ENCODE results near the gene NCR3LG1. TPM values are rescaled to one million over a fixed set of nuclear protein-coding genes. Genes with fewer than 3 reads are reported as not detected.

NCR3LG1 gene
- total RNA-seq, 2 donors from 2014 or later: 4.2 to 9.7 TPM

- no peaks in the 10 kb centered on the region for H3K9me3 ChIP-seq
- no peak overlapping the region for H3K27ac ChIP-seq
- no peaks in the 10 kb centered on the region for H3K27me3 ChIP-seq (replicated peaks; ENCODE audit: insufficient read depth)
- ATAC-seq (ENCODE audit: insufficient number of reproducible peaks, low FRiP score, low read depth) (no peak), DNase-seq (ENCODE audit: low spot score) (no peak)
- no peaks in the 10 kb centered on the region for H3K36me3 ChIP-seq
- TF ChIP-seq CTCF (IDR thresholded peaks at IDR 0.05): no peak
- no peaks in the 10 kb centered on the region for H3K4me1 ChIP-seq (ENCODE audit: control insufficient read depth in 1 of 2, low read depth in 2 of 2)
- H3K4me3 ChIP-seq: no peak overlapping the region
Measured at GRCh38 chr11:17399236-17399635, 47.6 kb downstream of the NCR3LG1 start.

GRCh38 chr11:17400048-17400775, 48.6 kb downstream of the NCR3LG1 start:
- no peak for TF ChIP-seq CTCF (IDR thresholded peaks at IDR 0.05)
- Histone ChIP-seq H3K27ac (no peak overlapping the region), H3K27me3 (replicated peaks; ENCODE audit: insufficient read depth) (no peaks in the 10 kb centered on the region), H3K4me1 (ENCODE audit: control insufficient read depth in 1 of 2, low read depth in 2 of 2) (peaks cover 2 to 3% of the 10 kb centered on the region in 2 donors), H3K36me3 (no peaks in the 10 kb centered on the region), H3K4me3 (no peak overlapping the region), H3K9me3 (no peaks in the 10 kb centered on the region)
- no peak for DNase-seq (ENCODE audit: low spot score)
- ATAC-seq (ENCODE audit: insufficient number of reproducible peaks, low FRiP score, low read depth): no peak

GRCh38 chr11:17401316-17401715, 49.7 kb downstream of the NCR3LG1 start:
- no peak for DNase-seq (ENCODE audit: low spot score)
- H3K27ac ChIP-seq: no peak overlapping the region
- no peak for ATAC-seq (ENCODE audit: insufficient number of reproducible peaks, low FRiP score, low read depth)

GRCh38 chr11:17401841-17402240, 50.2 kb downstream of the NCR3LG1 start:
- Histone ChIP-seq H3K4me1 (ENCODE audit: control insufficient read depth in 1 of 2, low read depth in 2 of 2) (peaks cover 10 to 18% of the 10 kb centered on the region in 2 donors), H3K9me3 (no peaks in the 10 kb centered on the region), H3K4me3 (no peak overlapping the region), H3K27ac (no peak overlapping the region), H3K36me3 (no peaks in the 10 kb centered on the region), H3K27me3 (replicated peaks; ENCODE audit: insufficient read depth) (no peaks in the 10 kb centered on the region)
- no peak for TF ChIP-seq CTCF (IDR thresholded peaks at IDR 0.05)
- no peak for ATAC-seq (ENCODE audit: insufficient number of reproducible peaks, low FRiP score, low read depth)
- no peak for DNase-seq (ENCODE audit: low spot score)

More at GRCh38 chr11:17401316-17401715, 49.7 kb downstream of the NCR3LG1 start:
- Histone ChIP-seq H3K4me3 (no peak overlapping the region), H3K9me3 (no peaks in the 10 kb centered on the region), H3K27me3 (replicated peaks; ENCODE audit: insufficient read depth) (no peaks in the 10 kb centered on the region), H3K4me1 (ENCODE audit: control insufficient read depth in 1 of 2, low read depth in 2 of 2) (peaks cover 10 to 13% of the 10 kb centered on the region in 2 donors), H3K36me3 (no peaks in the 10 kb centered on the region)
- no peak for TF ChIP-seq CTCF (IDR thresholded peaks at IDR 0.05)

GRCh38 chr11:17402486-17402885, 50.9 kb downstream of the NCR3LG1 start:
- Histone ChIP-seq H3K27ac (no peak overlapping the region), H3K27me3 (replicated peaks; ENCODE audit: insufficient read depth) (no peaks in the 10 kb centered on the region), H3K9me3 (no peaks in the 10 kb centered on the region), H3K36me3 (no peaks in the 10 kb centered on the region), H3K4me3 (no peak overlapping the region), H3K4me1 (ENCODE audit: control insufficient read depth in 1 of 2, low read depth in 2 of 2) (peaks cover 10 to 21% of the 10 kb centered on the region in 2 donors)
- TF ChIP-seq CTCF (IDR thresholded peaks at IDR 0.05): no peak
- no peak for DNase-seq (ENCODE audit: low spot score)
- no peak for ATAC-seq (ENCODE audit: insufficient number of reproducible peaks, low FRiP score, low read depth)

Data from thoracic aorta (tissue), 2 donors.